ENCODE data around the gene GTF2A1.

GRCh38 chr14:81222126-81222525 lies 1.4 kb upstream of the GTF2A1 start:
- TF ChIP-seq EZH2phosphoT487 (IDR thresholded peaks at IDR 0.05; ENCODE audit: low read depth, severe bottlenecking, unreplicated experiment) (no peak), CTCF (IDR thresholded peaks at IDR 0.05; ENCODE audit: poor library complexity) (no peak), EZH2 (IDR thresholded peaks at IDR 0.05; ENCODE audit: borderline replicate concordance) (no peak)
